ENCODE results near the gene CMPK2. TPM values are rescaled to one million over a fixed set of nuclear protein-coding genes. Genes with fewer than 3 reads are reported as not detected.
"Not testable (repeated sequence)": the region's sequence is repeated elsewhere in the genome, so short reads cannot be mapped to it uniquely, and the experiment has no call there.

Gene CMPK2
- total RNA-seq, result 1 to 10 TPM; 7.2 to 7.7 TPM

GRCh38 chr2:6865346-6866274, at the start of gene CMPK2:
Gene CMPK2 (minus strand): TSS chr2:6865907. CDS start chr2:6865696, 211 bp downstream.
- DNase-seq, result peak; percentile 82
- Mint-ChIP-seq H3K4me1 (ENCODE audit: low read depth) (peaks cover 17% of the 10 kb centered on the region), H3K9me3 (peaks cover 13% of the 10 kb centered on the region), H3K4me3 (peak within 1 kb of the TSS; percentile 89), H3K27me3 (ENCODE audit: low read depth) (no peaks in the 10 kb centered on the region), H3K36me3 (ENCODE audit: low read depth) (peaks cover 23% of the 10 kb centered on the region), H3K27ac (peak within 1 kb of the TSS; percentile 77)
- intact Hi-C loops (cut with micrococcal nuclease), result loop anchor here (1.0 to 5.0 kb wide), 4 partner anchors 12 to 83 kb away; partner anchors contain the start of gene RSAD2
- CTCF ChIA-PET, result interaction anchor here (0.5 to 5.8 kb wide), 18 partner anchors 9 to 1330 kb away, joined by 3 to 54 read pairs (median 6); partner anchors contain the start of gene RSAD2

DNA sequence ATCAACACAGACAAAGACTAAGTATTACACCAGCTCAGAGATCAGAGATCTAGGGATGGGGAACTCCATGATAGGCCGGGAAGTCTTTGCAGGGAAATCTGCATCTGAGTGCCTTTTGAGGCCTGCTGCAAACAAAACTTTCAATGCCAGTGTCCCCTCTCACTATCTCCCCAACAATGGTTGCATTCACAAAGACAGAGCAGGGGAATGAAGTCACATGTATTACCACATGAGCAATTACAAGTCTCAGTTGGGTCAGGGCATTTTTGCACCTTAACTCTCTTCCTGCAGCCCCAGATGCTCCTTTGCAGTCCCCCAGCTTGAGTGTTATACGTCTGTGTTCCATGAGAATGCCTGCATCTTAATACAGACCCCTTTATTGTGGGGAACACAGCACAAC, 49.7 kb upstream of the CMPK2 start:
- H3K4me3 Mint-ChIP-seq, result no peak overlapping the region
- no peaks in the 10 kb centered on the region for H3K9me3 Mint-ChIP-seq
- no peaks in the 10 kb centered on the region for H3K27me3 Mint-ChIP-seq (ENCODE audit: low read depth)
- H3K27ac Mint-ChIP-seq, result peak overlapping the region; percentile 85
- DNase-seq, result no peak
- CTCF ChIA-PET, result interaction anchor here (0.5 to 7.4 kb wide), 8 partner anchors 10 to 49 kb away, joined by 3 to 73 read pairs (median 7); partner anchors contain the start of genes CMPK2 and RSAD2
- intact Hi-C loops (cut with micrococcal nuclease), result loop anchor here (1.0 to 2.0 kb wide), 2 partner anchors 9 to 909 kb away; no protein-coding TSS in a partner anchor
- H3K4me1 Mint-ChIP-seq (ENCODE audit: low read depth), result peaks cover 74% of the 10 kb centered on the region
- peaks cover 29% of the 10 kb centered on the region for H3K36me3 Mint-ChIP-seq (ENCODE audit: low read depth)

DNA sequence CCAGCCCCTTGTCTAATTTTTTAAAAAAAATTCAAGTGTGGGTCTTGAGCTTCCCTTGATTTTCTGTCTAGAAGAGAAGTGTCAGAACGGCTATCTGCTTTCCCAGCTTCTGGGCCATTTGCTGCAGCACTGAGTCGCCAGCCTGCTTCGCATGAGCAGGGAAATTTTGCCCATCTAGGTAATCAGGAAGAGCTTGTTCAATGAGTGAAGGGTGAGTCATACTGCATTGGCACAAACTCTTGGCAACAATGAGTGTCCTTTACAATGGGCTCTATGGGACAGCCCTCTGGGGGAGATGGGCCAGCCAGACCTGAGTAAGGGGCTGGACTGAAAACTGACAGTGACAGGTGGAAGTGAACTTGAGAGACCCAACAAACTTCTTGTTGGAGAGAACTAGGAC, 49.1 kb upstream of the CMPK2 start:
- peak; percentile 65 for DNase-seq
- Mint-ChIP-seq H3K36me3 (ENCODE audit: low read depth) (peaks cover 32% of the 10 kb centered on the region), H3K4me3 (peak overlapping the region; percentile 42), H3K4me1 (ENCODE audit: low read depth) (peaks cover 73% of the 10 kb centered on the region), H3K27ac (peak overlapping the region; percentile 85), H3K27me3 (ENCODE audit: low read depth) (no peaks in the 10 kb centered on the region), H3K9me3 (no peaks in the 10 kb centered on the region)
- intact Hi-C loops (cut with micrococcal nuclease), result loop anchor here (1.0 to 5.0 kb wide), 5 partner anchors 9 to 1767 kb away; partner anchors contain the start of gene ID2
- CTCF ChIA-PET, result interaction anchor here (0.5 to 7.4 kb wide), 9 partner anchors 9 to 89 kb away, joined by 3 to 73 read pairs (median 5); partner anchors contain the start of genes CMPK2 and RSAD2

DNA sequence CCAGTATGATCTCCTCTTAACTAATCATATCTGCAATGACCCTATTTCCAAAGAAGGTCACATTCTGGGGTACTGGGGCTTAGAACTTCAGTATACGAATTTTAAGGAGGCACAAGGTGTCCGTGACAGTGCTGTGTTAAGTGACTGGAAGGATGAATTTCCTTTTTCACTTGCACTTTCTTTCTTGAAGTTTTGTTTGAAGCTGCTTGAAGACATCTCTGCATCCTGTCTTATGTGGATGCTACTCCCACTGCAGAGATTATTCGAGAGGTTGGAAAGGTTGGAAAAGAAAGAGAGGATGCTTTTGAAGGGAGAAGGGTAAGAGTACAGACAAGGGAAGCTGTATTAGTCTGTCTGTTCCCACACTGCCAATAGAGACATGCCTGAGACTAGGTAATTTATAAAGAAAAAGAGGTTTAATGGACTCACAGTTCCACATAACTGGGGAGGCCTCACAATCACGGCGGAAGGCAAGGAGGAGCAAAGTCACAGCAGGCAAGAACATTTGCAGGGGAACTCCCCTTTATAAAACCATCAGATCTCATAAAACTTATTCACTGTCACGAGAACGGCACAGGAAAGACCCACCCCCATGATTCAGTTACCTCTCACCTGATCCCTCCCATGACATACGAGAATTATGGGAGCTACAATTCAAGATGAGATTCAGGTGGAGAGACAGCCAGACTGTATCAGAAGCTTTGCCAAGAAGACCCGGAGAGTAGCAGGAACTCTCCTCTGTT, 47.9 kb upstream of the CMPK2 start:
- intact Hi-C loops (cut with micrococcal nuclease), result loop anchor here (1.0 to 5.0 kb wide), 8 partner anchors 16 to 1769 kb away; partner anchors contain the start of genes ID2 and RSAD2
- H3K4me1 Mint-ChIP-seq (ENCODE audit: low read depth), result peaks cover 74% of the 10 kb centered on the region
- DNase-seq, result peak; percentile 83
- peak overlapping the region; percentile 100 for H3K27ac Mint-ChIP-seq
- H3K9me3 Mint-ChIP-seq, result no peaks in the 10 kb centered on the region
- peak overlapping the region; percentile 87 for H3K4me3 Mint-ChIP-seq
- H3K27me3 Mint-ChIP-seq (ENCODE audit: low read depth), result no peaks in the 10 kb centered on the region
- peaks cover 31% of the 10 kb centered on the region for H3K36me3 Mint-ChIP-seq (ENCODE audit: low read depth)
- CTCF ChIA-PET, result interaction anchor here (0.8 to 7.4 kb wide), 6 partner anchors 8 to 88 kb away, joined by 4 to 73 read pairs (median 26); partner anchors contain the start of genes CMPK2 and RSAD2

GRCh38 chr2:6911721-6912120, 46.0 kb upstream of the CMPK2 start:
- Mint-ChIP-seq H3K9me3 (peaks cover 4% of the 10 kb centered on the region), H3K4me1 (ENCODE audit: low read depth) (peaks cover 92% of the 10 kb centered on the region), H3K27me3 (ENCODE audit: low read depth) (no peaks in the 10 kb centered on the region), H3K36me3 (ENCODE audit: low read depth) (peaks cover 49% of the 10 kb centered on the region), H3K4me3 (peak overlapping the region; percentile 64), H3K27ac (peak overlapping the region; percentile 100)
- no peak for DNase-seq
- CTCF ChIA-PET, result interaction anchor here (0.5 to 7.4 kb wide), 5 partner anchors 16 to 141 kb away, joined by 3 to 73 read pairs (median 3); partner anchors contain the start of gene CMPK2
- intact Hi-C loops (cut with micrococcal nuclease), result loop anchor here (2.0 to 5.0 kb wide), 4 partner anchors 85 to 1771 kb away; partner anchors contain the start of gene ID2

- intact Hi-C loops (cut with micrococcal nuclease), result loop anchor here (5.0 to 10.0 kb wide), 5 partner anchors 283 to 1773 kb away; partner anchors contain the start of gene ID2
- peak; percentile 64 for DNase-seq
- CTCF ChIA-PET, result interaction anchor here (0.7 to 7.4 kb wide), 6 partner anchors 5 to 134 kb away, joined by 3 to 73 read pairs (median 10); partner anchors contain the start of genes CMPK2 and RNF144A
- Mint-ChIP-seq H3K4me1 (ENCODE audit: low read depth) (peaks cover 89% of the 10 kb centered on the region), H3K4me3 (peak overlapping the region; percentile 65), H3K9me3 (peaks cover 4% of the 10 kb centered on the region), H3K27me3 (ENCODE audit: low read depth) (no peaks in the 10 kb centered on the region), H3K36me3 (ENCODE audit: low read depth) (peaks cover 60% of the 10 kb centered on the region), H3K27ac (peak overlapping the region; percentile 100)
Measured at GRCh38 chr2:6909431-6910385, 44.0 kb upstream of the CMPK2 start.

DNA sequence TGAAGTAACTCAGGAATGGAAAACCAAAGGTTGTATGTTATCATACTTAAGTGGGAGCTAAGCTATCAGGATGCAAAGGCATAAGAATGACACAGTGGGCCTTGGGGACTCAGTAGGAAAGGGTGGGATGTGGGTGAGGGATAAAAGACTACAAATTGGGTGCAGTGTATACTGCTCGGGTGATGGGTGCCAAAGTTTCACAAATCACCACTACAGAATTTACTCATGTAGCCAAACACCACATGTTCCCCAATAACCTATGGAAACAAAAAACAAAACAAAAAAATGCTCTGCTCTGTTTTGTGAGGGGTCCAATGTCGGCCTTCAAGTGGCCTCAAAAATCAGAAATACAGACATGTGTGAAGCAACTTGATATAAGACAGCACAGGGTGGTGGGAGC, 42.6 kb upstream of the CMPK2 start:
- CTCF ChIA-PET, result interaction anchor here (0.6 to 7.1 kb wide), 6 partner anchors 7 to 136 kb away, joined by 5 to 51 read pairs (median 11); partner anchors contain the start of genes CMPK2 and RNF144A
- Mint-ChIP-seq H3K36me3 (ENCODE audit: low read depth) (peaks cover 64% of the 10 kb centered on the region), H3K4me1 (ENCODE audit: low read depth) (peaks cover 78% of the 10 kb centered on the region), H3K9me3 (peaks cover 11% of the 10 kb centered on the region), H3K27ac (peak overlapping the region; percentile 100), H3K27me3 (ENCODE audit: low read depth) (no peaks in the 10 kb centered on the region), H3K4me3 (no peak overlapping the region)
- intact Hi-C loops (cut with micrococcal nuclease), result loop anchor here (5.0 to 10.0 kb wide), 2 partner anchors 284 to 527 kb away; no protein-coding TSS in a partner anchor
- DNase-seq, result no peak

DNA sequence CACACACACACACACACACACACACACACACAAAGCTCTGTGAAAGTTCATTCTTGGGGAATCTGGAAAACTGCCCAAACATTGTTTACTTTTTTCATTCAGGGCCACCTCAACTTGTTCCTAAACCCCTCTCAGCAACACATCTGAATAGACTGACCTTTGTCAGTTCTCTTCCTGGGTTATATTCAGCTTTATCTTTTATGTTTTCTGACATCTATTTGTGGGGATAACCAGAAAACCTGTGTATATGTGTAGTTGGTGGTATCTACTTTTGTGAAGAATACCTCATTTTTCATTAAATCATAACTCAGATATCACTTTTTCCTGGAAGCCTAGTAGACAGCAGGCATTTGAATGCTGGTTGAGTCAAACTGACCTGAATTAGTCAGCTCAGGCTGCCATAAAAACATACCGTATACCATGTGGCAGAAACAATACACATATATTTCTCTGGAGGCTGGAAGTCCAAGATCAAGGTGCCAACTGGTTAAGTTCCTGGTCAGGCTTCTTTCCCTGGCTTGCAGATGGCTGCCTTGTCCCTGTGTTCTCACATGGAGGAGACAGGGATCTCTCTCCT, 40.5 kb upstream of the CMPK2 start:
- Mint-ChIP-seq H3K4me1 (ENCODE audit: low read depth) (peaks cover 60% of the 10 kb centered on the region), H3K4me3 (peak overlapping the region; percentile 54), H3K9me3 (peaks cover 29% of the 10 kb centered on the region), H3K27ac (peak overlapping the region; percentile 94), H3K36me3 (ENCODE audit: low read depth) (peaks cover 71% of the 10 kb centered on the region), H3K27me3 (ENCODE audit: low read depth) (no peaks in the 10 kb centered on the region)
- intact Hi-C loops (cut with micrococcal nuclease), result loop anchor here (1.0 to 10.0 kb wide), 5 partner anchors 9 to 529 kb away; partner anchors contain the start of gene RSAD2
- CTCF ChIA-PET, result interaction anchor here (0.6 to 7.1 kb wide), 12 partner anchors 9 to 138 kb away, joined by 3 to 51 read pairs (median 7); partner anchors contain the start of genes CMPK2, RNF144A and RSAD2
- DNase-seq, result peak; percentile 53

DNA sequence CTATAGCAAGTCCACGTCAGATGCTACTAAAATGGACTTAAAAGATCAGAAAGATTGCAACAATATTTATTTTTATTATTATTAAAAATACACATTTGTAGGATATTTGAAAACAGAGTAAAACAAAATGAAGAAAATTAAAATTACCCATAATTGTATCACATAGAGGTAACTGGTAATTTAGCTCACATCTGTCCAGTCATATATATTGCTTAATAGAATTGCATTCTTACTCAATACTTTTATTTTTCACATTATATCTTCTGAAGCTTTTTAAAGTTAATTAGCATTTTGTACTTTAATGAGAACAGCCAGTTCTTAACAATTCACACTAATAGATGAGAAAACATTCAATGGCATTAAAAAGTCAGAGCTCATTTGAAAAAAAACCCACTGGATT, 40.0 kb upstream of the CMPK2 start:
- Mint-ChIP-seq H3K27me3 (ENCODE audit: low read depth) (no peaks in the 10 kb centered on the region), H3K27ac (peak overlapping the region; percentile 94), H3K4me1 (ENCODE audit: low read depth) (peaks cover 54% of the 10 kb centered on the region), H3K9me3 (peaks cover 33% of the 10 kb centered on the region), H3K4me3 (no peak overlapping the region), H3K36me3 (ENCODE audit: low read depth) (peaks cover 68% of the 10 kb centered on the region)
- DNase-seq, result no peak
- CTCF ChIA-PET, result interaction anchor here (0.6 to 7.1 kb wide), 13 partner anchors 9 to 139 kb away, joined by 3 to 51 read pairs (median 6); partner anchors contain the start of genes CMPK2, RNF144A and RSAD2
- intact Hi-C loops (cut with micrococcal nuclease), result loop anchor here (1.0 to 10.0 kb wide), 5 partner anchors 10 to 529 kb away; partner anchors contain the start of gene RSAD2

DNA sequence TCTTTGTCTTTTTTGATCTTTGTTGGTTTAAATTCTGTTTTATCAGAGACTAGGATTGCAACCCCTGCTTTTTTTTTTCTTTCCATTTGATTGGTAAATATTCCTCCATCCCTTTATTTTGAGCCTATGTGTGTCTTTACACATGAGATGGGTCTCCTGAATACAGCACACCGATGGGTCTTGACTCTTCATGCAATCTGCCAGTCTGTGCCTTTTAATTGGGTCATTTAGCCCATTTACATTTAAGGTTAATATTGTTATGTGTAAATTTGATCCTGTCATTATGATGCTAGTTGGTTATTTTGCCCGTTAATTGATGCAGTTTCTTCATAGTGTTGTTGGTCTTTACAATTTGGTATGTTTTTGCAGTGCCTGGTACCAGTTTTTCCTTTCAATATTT, 36.9 kb upstream of the CMPK2 start:
- DNase-seq; H3K27me3 Mint-ChIP-seq (ENCODE audit: low read depth); H3K4me3 Mint-ChIP-seq; H3K27ac Mint-ChIP-seq: not testable (repeated sequence)
- CTCF ChIA-PET, result interaction anchor here (0.6 to 7.1 kb wide), 2 partner anchors 13 to 96 kb away, joined by 4 to 51 read pairs; partner anchors contain the start of gene RNF144A
- Mint-ChIP-seq H3K9me3 (peaks cover 40% of the 10 kb centered on the region), H3K36me3 (ENCODE audit: low read depth) (peaks cover 50% of the 10 kb centered on the region), H3K4me1 (ENCODE audit: low read depth) (peaks cover 26% of the 10 kb centered on the region)
- intact Hi-C loops (cut with micrococcal nuclease), result loop anchor here (10.0 kb wide), 1 partner anchor 532 kb away; no protein-coding TSS in a partner anchor

Data from activated naive CD4-positive, alpha-beta T cell treated with anti-CD3 and anti-CD28 coated beads for 36 hours (primary cell).